ENCODE measurements around the gene MESD.

DNA sequence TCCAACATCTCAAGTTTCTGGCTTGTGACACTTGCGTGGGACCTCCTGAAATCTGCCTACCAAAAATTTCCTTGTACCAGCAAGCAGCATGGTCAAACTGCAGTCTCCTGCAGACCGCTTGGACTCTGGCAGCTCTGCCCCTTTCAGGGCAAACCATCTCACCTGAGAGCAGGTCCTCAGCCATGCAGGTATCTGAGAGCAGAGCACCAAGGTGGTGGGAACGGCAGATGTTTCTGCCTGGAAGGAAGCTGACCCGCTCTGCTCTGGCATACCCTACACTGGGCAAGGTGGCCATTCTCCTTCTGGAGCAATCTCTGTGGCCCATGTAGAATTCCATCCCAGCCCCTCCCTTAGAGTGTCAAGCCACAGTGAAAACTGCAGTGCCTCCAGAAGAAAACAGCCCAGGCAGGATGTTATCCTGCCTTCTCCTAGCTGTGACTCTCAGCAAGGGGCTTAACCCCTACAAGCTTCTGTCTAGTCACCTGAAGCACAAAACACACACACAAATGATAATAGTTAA is 21.6 kb downstream of the MESD start:
- TF ChIP-seq, protein P1, sequence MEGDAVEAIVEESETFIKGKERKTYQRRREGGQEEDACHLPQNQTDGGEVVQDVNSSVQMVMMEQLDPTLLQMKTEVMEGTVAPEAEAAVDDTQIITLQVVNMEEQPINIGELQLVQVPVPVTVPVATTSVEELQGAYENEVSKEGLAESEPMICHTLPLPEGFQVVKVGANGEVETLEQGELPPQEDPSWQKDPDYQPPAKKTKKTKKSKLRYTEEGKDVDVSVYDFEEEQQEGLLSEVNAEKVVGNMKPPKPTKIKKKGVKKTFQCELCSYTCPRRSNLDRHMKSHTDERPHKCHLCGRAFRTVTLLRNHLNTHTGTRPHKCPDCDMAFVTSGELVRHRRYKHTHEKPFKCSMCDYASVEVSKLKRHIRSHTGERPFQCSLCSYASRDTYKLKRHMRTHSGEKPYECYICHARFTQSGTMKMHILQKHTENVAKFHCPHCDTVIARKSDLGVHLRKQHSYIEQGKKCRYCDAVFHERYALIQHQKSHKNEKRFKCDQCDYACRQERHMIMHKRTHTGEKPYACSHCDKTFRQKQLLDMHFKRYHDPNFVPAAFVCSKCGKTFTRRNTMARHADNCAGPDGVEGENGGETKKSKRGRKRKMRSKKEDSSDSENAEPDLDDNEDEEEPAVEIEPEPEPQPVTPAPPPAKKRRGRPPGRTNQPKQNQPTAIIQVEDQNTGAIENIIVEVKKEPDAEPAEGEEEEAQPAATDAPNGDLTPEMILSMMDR (IDR thresholded peaks at IDR 0.05): no peak
- TF ChIP-seq POLR2A (IDR thresholded peaks at IDR 0.05): no peak

All from right lobe of liver (tissue), 4 donors.